Measurements from ENCODE around the gene CDH12. TPM values are rescaled to one million over a fixed set of nuclear protein-coding genes. Genes with fewer than 3 reads are reported as not detected.

The CDH12 gene
- total and polyA plus RNA-seq, 7 donors: not detected

GRCh38 chr5:22557251-22557650 is 295.9 kb downstream of the CDH12 start:
- intact Hi-C loops (cut with DNase I): no loop called here
- H3K27ac ChIP-seq: no peak overlapping the region
- no peak overlapping the region for H3K4me3 ChIP-seq
- H3K27me3 ChIP-seq (ENCODE audit: insufficient read depth in 3 of 3, low read length in 2 of 3): no peaks in the 10 kb centered on the region
- DNase-seq (no peak), ATAC-seq (no peak)
- no peak for TF ChIP-seq CTCF (IDR thresholded peaks at IDR 0.05)
- H3K36me3 ChIP-seq (ENCODE audit: insufficient read depth in 1 of 2, low read depth in 1 of 2): no peaks in the 10 kb centered on the region
- no peaks in the 10 kb centered on the region for H3K9me3 ChIP-seq
- WGBS, 3 donors: 82 to 85% (median 83%) methylated on average over 6 of the region's 6 CpGs
- no peaks in the 10 kb centered on the region for H3K4me1 ChIP-seq

- H3K27ac ChIP-seq: no peak overlapping the region
- no peaks in the 10 kb centered on the region for H3K27me3 ChIP-seq (ENCODE audit: insufficient read depth in 3 of 3, low read length in 2 of 3)
- intact Hi-C loops (cut with DNase I): no loop called here
- H3K36me3 ChIP-seq (ENCODE audit: insufficient read depth in 1 of 2, low read depth in 1 of 2): no peaks in the 10 kb centered on the region
- no peaks in the 10 kb centered on the region for H3K4me1 ChIP-seq
- DNase-seq (no peak), ATAC-seq (no peak)
- H3K4me3 ChIP-seq: no peak overlapping the region
- H3K9me3 ChIP-seq: no peaks in the 10 kb centered on the region
- TF ChIP-seq CTCF (IDR thresholded peaks at IDR 0.05): no peak
These were observed 298.7 kb downstream of the CDH12 start for GRCh38 chr5:22554475-22554874.

GRCh38 chr5:22549876-22550671 is 303.1 kb downstream of the CDH12 start:
- intact Hi-C loops (cut with DNase I): no loop called here
- ATAC-seq: no peak
- Histone ChIP-seq H3K4me1 (no peaks in the 10 kb centered on the region), H3K4me3 (no peak overlapping the region), H3K36me3 (ENCODE audit: insufficient read depth in 1 of 2, low read depth in 1 of 2) (no peaks in the 10 kb centered on the region), H3K27ac (no peak overlapping the region), H3K27me3 (ENCODE audit: insufficient read depth in 3 of 3, low read length in 2 of 3) (no peaks in the 10 kb centered on the region), H3K9me3 (no peaks in the 10 kb centered on the region)
- DNase-seq: no peak
- WGBS, 3 donors: 73 to 75% (median 74%) methylated on average over 4 of the region's 4 CpGs
- no peak for TF ChIP-seq CTCF (IDR thresholded peaks at IDR 0.05)

GRCh38 chr5:22542340-22542739 is 310.8 kb downstream of the CDH12 start:
- intact Hi-C loops (cut with DNase I): no loop called here
- Histone ChIP-seq H3K36me3 (ENCODE audit: insufficient read depth in 1 of 2, low read depth in 1 of 2) (no peaks in the 10 kb centered on the region), H3K4me1 (no peaks in the 10 kb centered on the region), H3K27me3 (ENCODE audit: insufficient read depth in 3 of 3, low read length in 2 of 3) (no peaks in the 10 kb centered on the region), H3K9me3 (no peaks in the 10 kb centered on the region), H3K27ac (no peak overlapping the region), H3K4me3 (no peak overlapping the region)
- no peak for TF ChIP-seq CTCF (IDR thresholded peaks at IDR 0.05)
- DNase-seq (no peak), ATAC-seq (no peak)
- WGBS, 3 donors: 50 to 56% (median 52%) methylated on average over 1 of the region's 1 CpG

GRCh38 chr5:22541037-22541436 is 312.1 kb downstream of the CDH12 start:
- ATAC-seq (no peak), DNase-seq (no peak)
- H3K4me3 ChIP-seq: no peak overlapping the region
- WGBS, 3 donors: 9 to 15% (median 12%) methylated on average over 1 of the region's 1 CpG
- no peaks in the 10 kb centered on the region for H3K27me3 ChIP-seq (ENCODE audit: insufficient read depth in 3 of 3, low read length in 2 of 3)
- TF ChIP-seq CTCF (IDR thresholded peaks at IDR 0.05): no peak
- H3K36me3 ChIP-seq (ENCODE audit: insufficient read depth in 1 of 2, low read depth in 1 of 2): no peaks in the 10 kb centered on the region
- H3K4me1 ChIP-seq: no peaks in the 10 kb centered on the region
- no peak overlapping the region for H3K27ac ChIP-seq
- intact Hi-C loops (cut with DNase I): no loop called here
- no peaks in the 10 kb centered on the region for H3K9me3 ChIP-seq

Data from psoas muscle (tissue), 8 donors.